MM.1S (cell line): ENCODE results near the gene PES1.

Experiments used
- EZH2 ChIP-seq: fragments of 300-600 bp; sonication (generic); optimal IDR thresholded peaks from 2 replicates; pipeline ENCODE3; 2017; ENCODE audit warnings: low read depth, mild to moderate bottlenecking, antibody characterized with exemption, low read length, mixed read lengths
- TF ChIP-seq, protein P1 (sequence below): fragments of 300-600 bp; sonication (generic); IDR thresholded peaks from 2 replicates; pipeline ENCODE4 v1.5.1; 2016; ENCODE audit warnings: antibody characterized with exemption, low read length, mixed read lengths

DNA sequence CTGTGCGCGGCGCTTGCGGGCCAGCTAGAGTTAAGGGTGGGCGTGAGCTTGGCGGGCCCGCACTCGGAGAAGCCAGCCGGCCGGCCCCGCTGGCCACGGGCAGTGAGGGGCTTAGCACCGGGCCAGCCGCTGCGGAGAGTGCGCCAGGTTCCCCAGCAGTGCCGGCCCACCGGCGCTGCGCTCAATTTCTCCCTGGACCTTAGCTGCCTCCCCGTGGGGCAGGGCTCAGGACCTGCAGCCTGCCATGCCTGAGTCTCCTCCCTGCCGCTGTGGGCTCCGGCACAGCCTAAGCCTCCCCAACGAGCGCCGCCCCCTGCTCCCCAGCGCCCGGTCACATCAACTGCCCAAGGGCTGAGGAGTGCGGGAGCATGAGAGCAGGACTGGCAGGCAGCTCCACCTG, 5.2 kb upstream of the PES1 start:
- TF ChIP-seq, protein P1, sequence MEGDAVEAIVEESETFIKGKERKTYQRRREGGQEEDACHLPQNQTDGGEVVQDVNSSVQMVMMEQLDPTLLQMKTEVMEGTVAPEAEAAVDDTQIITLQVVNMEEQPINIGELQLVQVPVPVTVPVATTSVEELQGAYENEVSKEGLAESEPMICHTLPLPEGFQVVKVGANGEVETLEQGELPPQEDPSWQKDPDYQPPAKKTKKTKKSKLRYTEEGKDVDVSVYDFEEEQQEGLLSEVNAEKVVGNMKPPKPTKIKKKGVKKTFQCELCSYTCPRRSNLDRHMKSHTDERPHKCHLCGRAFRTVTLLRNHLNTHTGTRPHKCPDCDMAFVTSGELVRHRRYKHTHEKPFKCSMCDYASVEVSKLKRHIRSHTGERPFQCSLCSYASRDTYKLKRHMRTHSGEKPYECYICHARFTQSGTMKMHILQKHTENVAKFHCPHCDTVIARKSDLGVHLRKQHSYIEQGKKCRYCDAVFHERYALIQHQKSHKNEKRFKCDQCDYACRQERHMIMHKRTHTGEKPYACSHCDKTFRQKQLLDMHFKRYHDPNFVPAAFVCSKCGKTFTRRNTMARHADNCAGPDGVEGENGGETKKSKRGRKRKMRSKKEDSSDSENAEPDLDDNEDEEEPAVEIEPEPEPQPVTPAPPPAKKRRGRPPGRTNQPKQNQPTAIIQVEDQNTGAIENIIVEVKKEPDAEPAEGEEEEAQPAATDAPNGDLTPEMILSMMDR: no peak
- no peak for TF ChIP-seq EZH2
